Chondrocyte (in vitro differentiated cells): ENCODE measurements around the gene CACNB4. TPM values are rescaled to one million over a fixed set of nuclear protein-coding genes. Genes with fewer than 3 reads are reported as not detected.
"Not testable (repeated sequence)": the region's sequence is repeated elsewhere in the genome, so short reads cannot be mapped to it uniquely, and the experiment has no call there.

Experiments used
- DNase-seq: peaks from one replicate; pipeline ENCODE4 v3.0.0; 2021; ENCODE audit warnings: mixed read lengths, low spot score
- H3K27ac Mint-ChIP-seq: one replicate; pipeline ENCODE4 v1.8.0; 2021; ENCODE audit warnings: mild to moderate bottlenecking, moderate library complexity, mixed read lengths; ENCODE audit not compliant: unreplicated experiment
- H3K27me3 Mint-ChIP-seq: 2 replicates; pipeline ENCODE4 v1.8.0; 2021; ENCODE audit warnings: low read depth, mixed read lengths
- H3K36me3 Mint-ChIP-seq: 2 replicates; pipeline ENCODE4 v1.8.0; 2021; ENCODE audit warnings: low read depth, mixed read lengths
- H3K4me1 Mint-ChIP-seq: 2 replicates; pipeline ENCODE4 v1.8.0; 2021; ENCODE audit warnings: low read depth, mild to moderate bottlenecking, mixed read lengths
- H3K4me3 Mint-ChIP-seq: one replicate; pipeline ENCODE4 v1.8.0; 2021; ENCODE audit warnings: mild to moderate bottlenecking, moderate library complexity, mixed read lengths; ENCODE audit not compliant: unreplicated experiment
- H3K9me3 Mint-ChIP-seq: 2 replicates; pipeline ENCODE4 v1.8.0; 2021; ENCODE audit warnings: low read depth, mixed read lengths
- total RNA-seq: library from RNA; stranded (reverse); gene quantifications from 3 replicates; pipeline ENCODE4 v1.2.1, GENCODE V29; 2021
- TF ChIP-seq, protein P1 (sequence below): fragments of 200-600 bp; sonication (generic); IDR thresholded peaks from 2 replicates; pipeline ENCODE4 v1.5.0; 2021; ENCODE audit warnings: antibody characterized with exemption, mild to moderate bottlenecking, moderate library complexity

The CACNB4 gene
- total RNA-seq, 1 donor from 2014 or later = 2.1 TPM

GRCh38 chr2:152122161-152122560 lies 23.3 kb upstream of the CACNB4 start:
- no peaks in the 10 kb centered on the region for H3K27me3 Mint-ChIP-seq
- TF ChIP-seq, protein P1, sequence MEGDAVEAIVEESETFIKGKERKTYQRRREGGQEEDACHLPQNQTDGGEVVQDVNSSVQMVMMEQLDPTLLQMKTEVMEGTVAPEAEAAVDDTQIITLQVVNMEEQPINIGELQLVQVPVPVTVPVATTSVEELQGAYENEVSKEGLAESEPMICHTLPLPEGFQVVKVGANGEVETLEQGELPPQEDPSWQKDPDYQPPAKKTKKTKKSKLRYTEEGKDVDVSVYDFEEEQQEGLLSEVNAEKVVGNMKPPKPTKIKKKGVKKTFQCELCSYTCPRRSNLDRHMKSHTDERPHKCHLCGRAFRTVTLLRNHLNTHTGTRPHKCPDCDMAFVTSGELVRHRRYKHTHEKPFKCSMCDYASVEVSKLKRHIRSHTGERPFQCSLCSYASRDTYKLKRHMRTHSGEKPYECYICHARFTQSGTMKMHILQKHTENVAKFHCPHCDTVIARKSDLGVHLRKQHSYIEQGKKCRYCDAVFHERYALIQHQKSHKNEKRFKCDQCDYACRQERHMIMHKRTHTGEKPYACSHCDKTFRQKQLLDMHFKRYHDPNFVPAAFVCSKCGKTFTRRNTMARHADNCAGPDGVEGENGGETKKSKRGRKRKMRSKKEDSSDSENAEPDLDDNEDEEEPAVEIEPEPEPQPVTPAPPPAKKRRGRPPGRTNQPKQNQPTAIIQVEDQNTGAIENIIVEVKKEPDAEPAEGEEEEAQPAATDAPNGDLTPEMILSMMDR = no peak
- H3K4me1 Mint-ChIP-seq = peaks cover 21% of the 10 kb centered on the region
- no peak overlapping the region for H3K4me3 Mint-ChIP-seq
- no peak overlapping the region for H3K27ac Mint-ChIP-seq
- H3K9me3 Mint-ChIP-seq = no peaks in the 10 kb centered on the region
- H3K36me3 Mint-ChIP-seq = peaks cover 11% of the 10 kb centered on the region
- DNase-seq = no peak

DNA sequence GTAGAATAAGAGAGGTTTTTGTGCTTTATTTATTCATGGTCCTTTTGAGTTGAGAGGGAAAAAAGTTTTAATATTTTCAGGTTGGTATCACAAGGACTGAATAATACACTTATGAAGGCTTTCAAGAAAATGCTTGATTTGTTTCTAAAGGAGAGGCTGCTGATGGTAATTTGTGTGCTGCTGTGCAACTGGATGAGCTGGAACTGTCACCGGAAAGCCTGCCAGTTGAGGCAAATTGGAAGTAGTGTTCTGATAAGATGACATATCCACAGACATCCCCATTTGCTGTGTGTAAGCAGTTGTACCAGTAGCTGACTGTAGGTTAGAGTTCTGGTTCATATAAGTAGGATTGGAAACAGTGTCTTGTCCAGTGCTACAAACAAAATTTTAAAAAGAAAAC lies 21.6 kb upstream of the CACNB4 start:
- Mint-ChIP-seq H3K27ac (peak overlapping the region; percentile 17), H3K36me3 (peaks cover 12% of the 10 kb centered on the region)
- no peak for DNase-seq

GRCh38 chr2:152115952-152116351 lies 17.1 kb upstream of the CACNB4 start:
- TF ChIP-seq, protein P1 = peak; percentile 42
- Mint-ChIP-seq H3K4me3 (no peak overlapping the region), H3K27me3 (no peaks in the 10 kb centered on the region), H3K9me3 (no peaks in the 10 kb centered on the region), H3K27ac (no peak overlapping the region), H3K4me1 (peaks cover 10% of the 10 kb centered on the region), H3K36me3 (peaks cover 5% of the 10 kb centered on the region)
- DNase-seq = no peak

More for the DNA sequence above, 21.6 kb upstream of the CACNB4 start:
- Mint-ChIP-seq H3K9me3 (no peaks in the 10 kb centered on the region), H3K27me3 (no peaks in the 10 kb centered on the region), H3K4me1 (peaks cover 17% of the 10 kb centered on the region), H3K4me3 (no peak overlapping the region)
- TF ChIP-seq, protein P1 = no peak

GRCh38 chr2:152114366-152114765 lies 15.5 kb upstream of the CACNB4 start:
- H3K4me3 Mint-ChIP-seq = no peak overlapping the region
- H3K27me3 Mint-ChIP-seq = no peaks in the 10 kb centered on the region
- no peaks in the 10 kb centered on the region for H3K9me3 Mint-ChIP-seq

GRCh38 chr2:152107140-152107539 lies 8.3 kb upstream of the CACNB4 start:
- DNase-seq, H3K4me1 Mint-ChIP-seq, H3K4me3 Mint-ChIP-seq, H3K9me3 Mint-ChIP-seq, H3K36me3 Mint-ChIP-seq, H3K27me3 Mint-ChIP-seq, H3K27ac Mint-ChIP-seq: not testable (repeated sequence)

More at GRCh38 chr2:152114366-152114765, 15.5 kb upstream of the CACNB4 start:
- no peak for DNase-seq
- Mint-ChIP-seq H3K27ac (no peak overlapping the region), H3K36me3 (peaks cover 2% of the 10 kb centered on the region), H3K4me1 (peaks cover 5% of the 10 kb centered on the region)
- TF ChIP-seq, protein P1 = no peak

DNA sequence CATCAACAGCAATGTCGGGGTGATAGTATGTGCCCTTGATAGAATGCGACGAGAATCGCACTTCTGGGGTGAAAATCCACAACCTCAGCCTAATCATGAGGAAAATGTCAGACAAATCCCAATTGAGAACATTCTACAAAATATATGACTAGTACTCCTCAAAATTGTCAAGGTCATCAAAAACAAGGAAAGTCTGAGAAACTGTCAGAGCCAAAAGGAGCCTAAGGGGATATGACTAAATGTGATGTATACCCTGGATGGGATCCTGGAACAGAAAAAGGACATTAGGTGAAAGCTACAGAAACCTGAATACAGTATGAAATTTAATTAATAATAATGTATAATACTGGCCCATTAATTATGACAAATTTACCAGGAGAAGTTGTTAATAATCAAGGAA lies 7.6 kb upstream of the CACNB4 start:
- Mint-ChIP-seq H3K27ac (no peak overlapping the region), H3K27me3 (no peaks in the 10 kb centered on the region), H3K4me3 (no peak overlapping the region), H3K9me3 (no peaks in the 10 kb centered on the region), H3K36me3 (no peaks in the 10 kb centered on the region), H3K4me1 (peaks cover 5% of the 10 kb centered on the region)
- TF ChIP-seq, protein P1 = no peak
- DNase-seq = no peak
